HG03521 (cell line): ENCODE results near the gene LRRC56.

ENCODE experiments used
- ATAC-seq: cut with Tn5 transposase; IDR thresholded peaks from one replicate; pipeline ENCODE4 v1.9.1; 2021; ENCODE audit warnings: mild to moderate bottlenecking, moderate library complexity; ENCODE audit not compliant: unreplicated experiment

Gene LRRC56

GRCh38 chr11:520428-521176 is 16.7 kb upstream of the LRRC56 start:
- ATAC-seq: no peak

GRCh38 chr11:521177-521688 is 16.1 kb upstream of the LRRC56 start:
- no peak for ATAC-seq

GRCh38 chr11:526192-526591 is 11.1 kb upstream of the LRRC56 start:
- no peak for ATAC-seq

- ATAC-seq: no peak
These were observed 9.0 kb upstream of the LRRC56 start for GRCh38 chr11:528166-528814.

GRCh38 chr11:528815-529727 is 8.3 kb upstream of the LRRC56 start:
- ATAC-seq: no peak

- no peak for ATAC-seq
These were observed 7.5 kb upstream of the LRRC56 start for GRCh38 chr11:529728-530411.

- ATAC-seq: no peak
These were observed 6.1 kb upstream of the LRRC56 start for GRCh38 chr11:530960-531831.

GRCh38 chr11:531919-532526 is 5.3 kb upstream of the LRRC56 start:
- ATAC-seq: no peak

GRCh38 chr11:532527-532985 is 4.8 kb upstream of the LRRC56 start:
- no peak for ATAC-seq

GRCh38 chr11:532986-533585 is 4.2 kb upstream of the LRRC56 start:
- ATAC-seq: no peak

GRCh38 chr11:533586-534395 is 3.5 kb upstream of the LRRC56 start:
- ATAC-seq: no peak

GRCh38 chr11:534396-535209 is 2.7 kb upstream of the LRRC56 start:
- no peak for ATAC-seq

- no peak for ATAC-seq
These were observed 2.2 kb upstream of the LRRC56 start for GRCh38 chr11:535210-535518.

GRCh38 chr11:535519-536454 is 1.5 kb upstream of the LRRC56 start, which contains the start of gene HRAS:
HRAS (minus strand) TSS chr11:535576.
- ATAC-seq: peak; percentile 62

- no peak for ATAC-seq
These were observed 499 bp downstream of the LRRC56 start for GRCh38 chr11:537622-538430.
